ENCODE results near the gene CDCA4. TPM values are rescaled to one million over a fixed set of nuclear protein-coding genes. Genes with fewer than 3 reads are reported as not detected.

CDCA4 gene
- total RNA-seq, 4 donors from 2014 or later, result 5.0 to 8.0 (median 6.0) TPM

DNA sequence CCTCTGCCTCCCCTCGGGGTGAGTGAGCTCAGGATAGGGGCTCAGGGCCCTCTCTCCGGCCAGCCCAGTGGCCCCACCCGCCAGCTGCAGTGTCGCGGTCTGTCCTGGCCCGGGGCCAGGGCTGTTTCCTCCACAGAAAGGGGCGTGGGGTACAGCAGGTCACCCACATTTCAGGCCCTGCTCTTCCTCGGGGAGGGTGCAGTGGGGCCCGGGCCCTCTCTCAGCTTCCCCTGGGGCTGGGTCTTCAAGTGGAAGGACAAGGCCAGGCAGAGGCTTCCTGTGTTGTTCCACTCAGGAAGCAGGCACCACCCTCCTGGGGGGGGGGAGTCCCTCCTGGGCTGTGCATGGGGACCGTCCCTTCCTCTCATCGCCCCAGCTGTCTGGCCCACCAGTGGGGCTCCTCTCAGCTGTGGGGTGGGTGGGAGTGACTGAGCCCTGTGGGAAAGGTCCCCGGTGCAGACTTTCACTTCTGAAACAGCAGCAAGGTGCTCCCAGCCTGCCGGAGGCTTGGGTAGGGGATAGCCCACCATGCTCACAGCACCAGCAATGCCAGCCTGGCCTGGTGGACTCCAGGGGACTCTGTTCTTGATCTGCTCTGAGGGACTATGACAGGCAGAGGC, 40.7 kb upstream of the CDCA4 start:
- Histone ChIP-seq H3K4me1 (peaks cover 39 to 43% (median 41%) of the 10 kb centered on the region in 4 donors), H3K9me3 (no peaks in the 10 kb centered on the region), H3K27me3 (peaks cover 0 to 18% (median 0%) of the 10 kb centered on the region in 4 donors), H3K4me3 (peak overlapping the region; percentile 1 to 26 (median 16)), H3K36me3 (no peaks in the 10 kb centered on the region), H3K27ac (replicated peaks in 1 of 4) (peak overlapping the region; percentile 43 to 69 (median 49))
- DNase-seq (ENCODE audit: extremely low spot score), result no peak
- WGBS, result 80% methylated on average over 1 of the region's 13 CpGs
- intact Hi-C loops (cut with DNase I), result no loop called here
- TF ChIP-seq EP300 (IDR thresholded peaks at IDR 0.05), result no peak
- no peak for TF ChIP-seq POLR2A (IDR thresholded peaks at IDR 0.05; ENCODE audit: low read depth)
- TF ChIP-seq POLR2AphosphoS5 (IDR thresholded peaks at IDR 0.05), result no peak
- TF ChIP-seq, protein P1, sequence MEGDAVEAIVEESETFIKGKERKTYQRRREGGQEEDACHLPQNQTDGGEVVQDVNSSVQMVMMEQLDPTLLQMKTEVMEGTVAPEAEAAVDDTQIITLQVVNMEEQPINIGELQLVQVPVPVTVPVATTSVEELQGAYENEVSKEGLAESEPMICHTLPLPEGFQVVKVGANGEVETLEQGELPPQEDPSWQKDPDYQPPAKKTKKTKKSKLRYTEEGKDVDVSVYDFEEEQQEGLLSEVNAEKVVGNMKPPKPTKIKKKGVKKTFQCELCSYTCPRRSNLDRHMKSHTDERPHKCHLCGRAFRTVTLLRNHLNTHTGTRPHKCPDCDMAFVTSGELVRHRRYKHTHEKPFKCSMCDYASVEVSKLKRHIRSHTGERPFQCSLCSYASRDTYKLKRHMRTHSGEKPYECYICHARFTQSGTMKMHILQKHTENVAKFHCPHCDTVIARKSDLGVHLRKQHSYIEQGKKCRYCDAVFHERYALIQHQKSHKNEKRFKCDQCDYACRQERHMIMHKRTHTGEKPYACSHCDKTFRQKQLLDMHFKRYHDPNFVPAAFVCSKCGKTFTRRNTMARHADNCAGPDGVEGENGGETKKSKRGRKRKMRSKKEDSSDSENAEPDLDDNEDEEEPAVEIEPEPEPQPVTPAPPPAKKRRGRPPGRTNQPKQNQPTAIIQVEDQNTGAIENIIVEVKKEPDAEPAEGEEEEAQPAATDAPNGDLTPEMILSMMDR (IDR thresholded peaks at IDR 0.05), result no peak

DNA sequence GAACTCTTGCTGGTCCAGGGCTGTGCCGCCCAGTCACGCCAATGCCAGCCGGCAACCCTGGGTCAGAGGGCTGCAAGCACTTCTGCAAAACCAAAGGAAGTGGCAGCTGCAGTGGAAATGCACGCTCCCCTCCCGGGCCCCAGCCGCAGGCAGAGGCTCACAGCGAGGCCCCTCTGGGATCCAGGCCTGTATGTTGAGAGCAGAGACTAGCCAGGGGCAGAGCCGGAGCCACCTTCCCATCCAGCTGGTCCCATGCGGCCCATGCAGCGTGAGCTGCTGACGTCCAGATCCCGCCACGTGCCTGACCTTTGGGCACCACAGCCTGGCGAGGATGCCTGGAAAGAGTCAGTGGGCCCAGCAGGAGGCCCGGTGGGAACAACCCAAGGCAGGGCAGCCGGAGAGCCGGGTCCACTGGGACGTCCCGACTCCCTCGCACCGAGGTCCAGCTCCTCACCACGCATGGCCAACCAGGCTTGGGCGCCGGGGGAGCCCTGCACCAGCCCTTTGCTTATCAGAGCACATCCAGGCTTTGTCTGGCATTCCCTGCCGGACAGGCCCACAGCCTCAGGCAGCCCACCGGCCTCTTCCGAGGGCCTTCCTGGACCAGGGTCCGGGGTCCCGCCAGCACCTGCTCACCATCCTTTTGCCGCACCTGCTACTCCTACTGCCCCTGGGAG, 40.0 kb upstream of the CDCA4 start:
- no peak for DNase-seq (ENCODE audit: extremely low spot score)
- TF ChIP-seq EP300 (IDR thresholded peaks at IDR 0.05), result no peak
- no peak for TF ChIP-seq POLR2AphosphoS5 (IDR thresholded peaks at IDR 0.05)
- TF ChIP-seq, protein P1 (IDR thresholded peaks at IDR 0.05), result no peak
- no peak for TF ChIP-seq POLR2A (IDR thresholded peaks at IDR 0.05; ENCODE audit: low read depth)
- WGBS, result 67% methylated on average over 3 of the region's 30 CpGs
- H3K4me1 ChIP-seq, result peaks cover 39 to 43% (median 41%) of the 10 kb centered on the region in 4 donors
- intact Hi-C loops (cut with DNase I), result no loop called here
- H3K36me3 ChIP-seq, result no peaks in the 10 kb centered on the region
- peaks cover 0 to 15% (median 0%) of the 10 kb centered on the region in 4 donors for H3K27me3 ChIP-seq
- peak overlapping the region; percentile 1 to 26 (median 16) for H3K4me3 ChIP-seq
- no peaks in the 10 kb centered on the region for H3K9me3 ChIP-seq
- H3K27ac ChIP-seq (replicated peaks in 1 of 4), result peak overlapping the region; percentile 43 to 69 (median 49)

DNA sequence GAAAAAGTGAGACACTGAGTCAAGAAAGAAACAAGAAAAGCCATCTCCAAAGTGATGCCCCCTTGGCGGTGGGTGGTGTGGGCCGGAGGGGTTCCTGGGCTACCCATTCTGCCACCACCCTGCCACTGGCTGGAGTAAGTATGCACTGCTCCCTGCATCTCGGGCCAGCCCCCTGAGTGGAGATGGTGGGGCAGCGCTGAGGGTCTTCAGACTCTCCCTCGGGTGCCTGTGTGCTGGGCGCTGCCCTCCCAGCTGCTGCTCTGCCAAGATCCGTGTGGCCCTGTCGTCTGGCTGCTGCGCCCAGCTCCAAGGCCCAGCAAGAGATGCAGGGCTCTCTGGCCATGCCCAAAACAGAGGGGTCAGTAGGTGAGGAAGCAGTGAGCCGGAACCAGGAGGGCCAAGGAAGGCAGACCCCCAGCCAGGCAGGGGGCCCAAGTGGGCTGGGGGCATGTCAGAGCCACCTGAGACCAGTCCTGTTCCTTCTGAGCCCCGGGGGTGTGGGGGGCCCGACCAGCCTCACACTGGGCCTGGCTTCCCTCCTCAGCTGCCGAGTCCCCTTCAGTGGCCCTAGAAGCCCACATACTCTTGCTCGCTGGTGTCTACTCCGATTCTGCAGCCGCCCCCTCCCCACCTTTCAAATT, 39.2 kb upstream of the CDCA4 start:
- peak overlapping the region in 1 of 4 donors; percentile 69 for H3K27ac ChIP-seq (replicated peaks in 1 of 4)
- no peaks in the 10 kb centered on the region for H3K36me3 ChIP-seq
- intact Hi-C loops (cut with DNase I), result no loop called here
- no peaks in the 10 kb centered on the region for H3K9me3 ChIP-seq
- no peak overlapping the region for H3K4me3 ChIP-seq
- 79% methylated on average over 6 of the region's 16 CpGs for whole genome bisulfite sequencing
- TF ChIP-seq, protein P1 (IDR thresholded peaks at IDR 0.05), result no peak
- TF ChIP-seq POLR2A (IDR thresholded peaks at IDR 0.05; ENCODE audit: low read depth) (no peak), EP300 (IDR thresholded peaks at IDR 0.05) (no peak), POLR2AphosphoS5 (IDR thresholded peaks at IDR 0.05) (no peak)
- H3K27me3 ChIP-seq, result peaks cover 0 to 7% (median 0%) of the 10 kb centered on the region in 4 donors
- DNase-seq (ENCODE audit: extremely low spot score), result no peak
- H3K4me1 ChIP-seq, result peaks cover 37 to 43% (median 40%) of the 10 kb centered on the region in 4 donors

DNA sequence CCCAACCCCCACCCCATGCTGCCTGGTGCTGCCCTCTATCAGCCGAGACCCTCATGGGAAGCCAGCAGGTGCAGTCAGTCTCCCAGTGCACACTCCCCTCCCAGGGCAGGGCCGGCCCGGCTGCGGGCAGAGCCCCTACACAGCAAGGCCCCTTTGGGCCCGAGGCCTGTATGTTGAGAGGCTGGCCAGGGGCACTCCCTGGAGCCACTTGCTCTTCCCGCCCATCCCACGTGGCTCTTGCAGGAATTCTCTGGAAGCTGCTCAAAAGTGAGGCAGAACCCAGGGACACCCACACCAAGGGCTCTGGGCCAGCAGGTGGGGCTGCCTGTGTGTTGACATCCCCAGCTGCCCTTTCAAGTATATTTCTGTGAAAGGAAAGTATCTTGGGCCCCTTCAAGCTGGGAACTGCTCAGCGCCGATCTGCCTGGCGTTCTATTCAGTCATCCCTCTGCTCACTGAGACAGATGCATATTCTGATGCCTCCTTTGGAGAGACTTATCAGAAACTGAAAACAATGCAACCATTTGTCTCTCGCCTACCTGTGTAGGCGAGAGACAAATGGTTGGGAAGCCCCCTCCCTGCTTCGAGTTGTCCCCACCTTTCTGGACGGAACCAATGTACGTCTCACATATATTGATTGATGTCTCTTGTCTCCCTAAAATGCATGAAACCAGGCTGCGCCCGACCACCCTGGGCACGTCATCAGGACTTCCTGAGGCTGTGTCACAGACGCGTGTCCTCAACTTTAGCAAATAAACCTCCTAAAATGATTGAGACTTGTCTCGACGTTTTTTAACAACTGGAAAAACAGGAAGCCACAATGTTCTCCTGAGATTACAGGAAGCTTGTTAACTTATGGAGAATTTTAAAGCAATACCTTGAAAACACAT, 38.4 kb upstream of the CDCA4 start:
- Histone ChIP-seq H3K4me3 (no peak overlapping the region), H3K9me3 (no peaks in the 10 kb centered on the region), H3K27ac (replicated peaks in 1 of 4) (no peak overlapping the region), H3K4me1 (peaks cover 37 to 43% (median 40%) of the 10 kb centered on the region in 4 donors), H3K27me3 (peaks cover 0 to 6% (median 0%) of the 10 kb centered on the region in 4 donors), H3K36me3 (no peaks in the 10 kb centered on the region)
- WGBS, result 67% methylated on average over 20 of the region's 22 CpGs
- DNase-seq (ENCODE audit: extremely low spot score), result no peak
- intact Hi-C loops (cut with DNase I), result no loop called here
- TF ChIP-seq EP300 (IDR thresholded peaks at IDR 0.05), result no peak
- no peak for TF ChIP-seq POLR2A (IDR thresholded peaks at IDR 0.05; ENCODE audit: low read depth)
- TF ChIP-seq, protein P1 (IDR thresholded peaks at IDR 0.05), result no peak
- no peak for TF ChIP-seq POLR2AphosphoS5 (IDR thresholded peaks at IDR 0.05)

All from esophagus muscularis mucosa (tissue), 4 donors.